H9 (cell line): ENCODE results near the gene ZNF648. TPM values are rescaled to one million over a fixed set of nuclear protein-coding genes. Genes with fewer than 3 reads are reported as not detected.

ENCODE experiments used
- DNase-seq: peaks from one replicate; pipeline ENCODE4 v3.0.0-alpha.2; 2017
- H2AFZ ChIP-seq: one replicate; pipeline ENCODE4 v1.6.1; 2013; ENCODE audit warnings: mild to moderate bottlenecking, low read length, control low read depth, moderate library complexity
- H2AK5ac ChIP-seq: 2 replicates; pipeline ENCODE4 v1.6.1; 2013; ENCODE audit warnings: low read length, control low read depth, mixed read lengths; ENCODE audit not compliant: insufficient read length
- H2BK120ac ChIP-seq: one replicate; pipeline ENCODE4 v1.6.1; 2013; ENCODE audit warnings: low read depth, mild to moderate bottlenecking, low read length, control low read depth, inconsistent platforms; ENCODE audit not compliant: poor library complexity, severe bottlenecking
- H2BK12ac ChIP-seq: 2 replicates; pipeline ENCODE4 v1.6.1; 2013; ENCODE audit warnings: low read length, control low read depth, mixed read lengths, low read depth; ENCODE audit not compliant: insufficient read length
- H2BK15ac ChIP-seq: 2 replicates; pipeline ENCODE4 v1.6.1; 2013; ENCODE audit warnings: low read depth, low read length, control low read depth
- H2BK20ac ChIP-seq: one replicate; pipeline ENCODE4 v1.6.1; 2013; ENCODE audit warnings: low read depth, mild to moderate bottlenecking, low read length, control low read depth, inconsistent platforms; ENCODE audit not compliant: poor library complexity, severe bottlenecking
- H2BK5ac ChIP-seq: 2 replicates; pipeline ENCODE4 v1.6.1; 2013; ENCODE audit warnings: low read length, control low read depth, mixed read lengths; ENCODE audit not compliant: insufficient read length
- H3K14ac ChIP-seq: 2 replicates; pipeline ENCODE4 v1.6.1; 2013; ENCODE audit warnings: low read length, control low read depth; ENCODE audit not compliant: insufficient read depth
- H3K18ac ChIP-seq: 2 replicates; pipeline ENCODE4 v1.6.1; 2013; ENCODE audit warnings: low read depth, mild to moderate bottlenecking, mixed read lengths, low read length, control low read depth; ENCODE audit not compliant: insufficient read length
- H3K23ac ChIP-seq: 2 replicates; pipeline ENCODE4 v1.6.1; 2013; ENCODE audit warnings: low read length, control low read depth, mixed read lengths, low read depth; ENCODE audit not compliant: insufficient read length
- H3K23me2 ChIP-seq: 2 replicates; pipeline ENCODE4 v1.6.1; 2013; ENCODE audit warnings: low read depth, mild to moderate bottlenecking, mixed read lengths, low read length, control low read depth; ENCODE audit not compliant: insufficient read length, poor library complexity, severe bottlenecking
- H3K27ac ChIP-seq: 2 replicates; pipeline ENCODE4 v1.5.1; 2013; ENCODE audit warnings: low read length, control low read depth, mixed read lengths, low read depth; ENCODE audit not compliant: insufficient read length
- H3K27me3 ChIP-seq: 2 replicates; pipeline ENCODE4 v1.6.1; 2013; ENCODE audit warnings: low read length, control low read depth, inconsistent platforms; ENCODE audit not compliant: insufficient read depth
- H3K4ac ChIP-seq: 2 replicates; pipeline ENCODE4 v1.6.1; 2013; ENCODE audit warnings: low read depth, mild to moderate bottlenecking, control low read depth, inconsistent platforms, low read length, moderate library complexity
- H3K4me1 ChIP-seq: 2 replicates; pipeline ENCODE4 v1.6.1; 2013; ENCODE audit warnings: low read length, control low read depth, inconsistent platforms; ENCODE audit not compliant: insufficient read depth
- H3K4me2 ChIP-seq: 2 replicates; pipeline ENCODE4 v1.6.1; 2013; ENCODE audit warnings: low read length, control low read depth, mixed read lengths; ENCODE audit not compliant: insufficient read length, insufficient read depth
- H3K56ac ChIP-seq: 2 replicates; pipeline ENCODE4 v1.6.1; 2013; ENCODE audit warnings: low read depth, mild to moderate bottlenecking, mixed read lengths, low read length, control low read depth; ENCODE audit not compliant: insufficient read length
- H3K79me1 ChIP-seq: 2 replicates; pipeline ENCODE4 v1.6.1; 2013; ENCODE audit warnings: low read depth, mild to moderate bottlenecking, moderate library complexity, low read length, control low read depth, inconsistent platforms; ENCODE audit not compliant: insufficient read depth, poor library complexity, severe bottlenecking
- H3K79me2 ChIP-seq: 2 replicates; pipeline ENCODE4 v1.6.1; 2013; ENCODE audit warnings: low read length, control low read depth, inconsistent platforms; ENCODE audit not compliant: insufficient read depth
- H3K9ac ChIP-seq: 2 replicates; pipeline ENCODE4 v1.6.1; 2013; ENCODE audit warnings: low read length, control low read depth, mixed read lengths; ENCODE audit not compliant: insufficient read length; ENCODE audit errors: extremely low read depth
- H3K9me3 ChIP-seq: one replicate; pipeline ENCODE4 v1.6.1; 2013; ENCODE audit warnings: low read depth, low read length, inconsistent platforms; ENCODE audit not compliant: control insufficient read depth
- H3T11ph ChIP-seq: one replicate; pipeline ENCODE4 v1.6.1; 2013; ENCODE audit warnings: mild to moderate bottlenecking, low read length, control low read depth, inconsistent platforms
- H4K20me1 ChIP-seq: one replicate; pipeline ENCODE4 v1.6.1; 2013; ENCODE audit not compliant: control insufficient read depth, insufficient read length, insufficient read depth
- H4K5ac ChIP-seq: 2 replicates; pipeline ENCODE4 v1.6.1; 2013; ENCODE audit warnings: low read depth, mild to moderate bottlenecking, mixed read lengths, low read length, control low read depth; ENCODE audit not compliant: insufficient read length
- H4K8ac ChIP-seq: replicated peaks from 2 replicates; pipeline ENCODE4 v1.6.1; 2013; ENCODE audit warnings: low read length, control low read depth, mixed read lengths, low read depth; ENCODE audit not compliant: insufficient read length
- H4K91ac ChIP-seq: 2 replicates; pipeline ENCODE4 v1.6.1; 2013; ENCODE audit warnings: low read depth, mild to moderate bottlenecking, moderate library complexity, mixed read lengths, low read length, control low read depth; ENCODE audit not compliant: insufficient read length
- H3K27ac Mint-ChIP-seq, 3 experiments: 2 replicates in 2 of 3; 3 replicates in 1 of 3; pipeline ENCODE4 v1.8.0; 2020 to 2021; ENCODE audit warnings: mixed read lengths in 3 of 3, mild to moderate bottlenecking in 1 of 3, moderate library complexity in 1 of 3
- H3K27me3 Mint-ChIP-seq: 2 replicates; pipeline ENCODE4 v1.8.0; 2021; ENCODE audit warnings: low read depth, mild to moderate bottlenecking, moderate library complexity, mixed read lengths
- H3K36me3 Mint-ChIP-seq, 3 experiments: 2 replicates in 2 of 3; 3 replicates in 1 of 3; pipeline ENCODE4 v1.8.0; 2020 to 2021; ENCODE audit warnings: low read depth in 3 of 3, mixed read lengths in 3 of 3; ENCODE audit not compliant: insufficient read depth in 1 of 3
- H3K4me1 Mint-ChIP-seq, 2 experiments: 2 replicates each; pipeline ENCODE4 v1.8.0; 2020; ENCODE audit warnings: mixed read lengths in 2 of 2
- H3K4me3 Mint-ChIP-seq, 2 experiments: 2 replicates in 1 of 2; 3 replicates in 1 of 2; pipeline ENCODE4 v1.8.0; 2020 to 2021; ENCODE audit warnings: mild to moderate bottlenecking in 2 of 2, mixed read lengths in 2 of 2, moderate library complexity in 1 of 2
- H3K9me3 Mint-ChIP-seq, 2 experiments: 2 replicates in 1 of 2; 3 replicates in 1 of 2; pipeline ENCODE4 v1.8.0; 2020; ENCODE audit warnings: mild to moderate bottlenecking in 2 of 2, mixed read lengths in 2 of 2, moderate library complexity in 1 of 2
- WGBS: extraction: QIAGEN DNeasy Blood & Tissue Kit; methylation state at CpG from one replicate; pipeline ENCODE4 v1.1.7; 2013; ENCODE audit warnings: missing lambda C conversion rate, low lambda C conversion rate, mixed read lengths; ENCODE audit not compliant: insufficient read length; ENCODE audit errors: extremely low coverage; 5-methylcytosine and 5-hydroxymethylcytosine counted together
- total RNA-seq: library from RNA; stranded (reverse); gene quantifications from 2 replicates; pipeline ENCODE4 v1.2.1, GENCODE V29; 2021
- TF ChIP-seq, protein P1 (sequence below): fragments of 200-600 bp; sonication (generic); conservative IDR thresholded peaks from 3 replicates; pipeline ENCODE4 v1.8.0; 2021; ENCODE audit warnings: antibody characterized with exemption, mild to moderate bottlenecking

Gene ZNF648
- total RNA-seq, 1 experiment from 2014 or later = 1.4 TPM

DNA sequence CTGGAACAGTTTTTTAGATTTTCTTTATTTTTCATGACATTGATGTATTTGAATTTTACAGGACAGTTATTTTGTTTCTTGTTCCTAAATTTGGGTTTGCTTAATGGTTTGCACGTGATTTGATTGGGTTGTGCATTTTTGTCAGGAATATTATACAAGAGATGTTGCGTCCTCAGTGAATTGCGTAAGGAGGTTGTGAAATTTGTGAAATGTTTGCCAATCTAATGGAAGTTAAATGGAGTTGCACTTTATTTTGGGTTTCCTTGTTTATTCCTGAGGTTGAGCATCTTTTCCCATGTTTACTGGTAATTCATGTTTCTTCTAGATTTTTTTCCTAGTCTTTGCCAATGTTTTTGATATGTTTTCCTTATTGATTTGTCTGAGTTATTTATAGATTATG is 19.9 kb downstream of the ZNF648 start:
- Histone ChIP-seq H3T11ph (no peak overlapping the region), H4K5ac (no peak overlapping the region), H3K23ac (no peak overlapping the region), H2AK5ac (no peak overlapping the region), H3K4me2 (no peak overlapping the region), H3K9me3 (peaks cover 11% of the 10 kb centered on the region), H2AFZ (no peak overlapping the region), H3K79me1 (no peaks in the 10 kb centered on the region), H3K9ac (no peak overlapping the region), H3K4me1 (no peaks in the 10 kb centered on the region), H4K20me1 (no peaks in the 10 kb centered on the region), H2BK20ac (no peak overlapping the region), H4K91ac (no peak overlapping the region), H4K8ac (no peak overlapping the region), H3K23me2 (no peaks in the 10 kb centered on the region), H3K4ac (no peak overlapping the region), H3K27ac (no peak overlapping the region), H3K27me3 (no peaks in the 10 kb centered on the region), H3K18ac (no peak overlapping the region), H2BK120ac (no peak overlapping the region), H3K14ac (no peak overlapping the region), H2BK5ac (no peak overlapping the region), H3K79me2 (no peaks in the 10 kb centered on the region), H3K56ac (no peak overlapping the region), H2BK12ac (no peak overlapping the region), H2BK15ac (no peak overlapping the region)
- Mint-ChIP-seq H3K4me1 (peaks cover 2 to 5% of the 10 kb centered on the region in 2 experiments; a peak in 2 of 4 replicates), H3K36me3 (peaks cover 11 to 30% (median 13%) of the 10 kb centered on the region in 3 experiments), H3K9me3 (peaks cover 28 to 36% of the 10 kb centered on the region in 2 experiments), H3K4me3 (no peak overlapping the region), H3K27me3 (no peaks in the 10 kb centered on the region), H3K27ac (no peak overlapping the region)
- no peak for DNase-seq
- TF ChIP-seq, protein P1, sequence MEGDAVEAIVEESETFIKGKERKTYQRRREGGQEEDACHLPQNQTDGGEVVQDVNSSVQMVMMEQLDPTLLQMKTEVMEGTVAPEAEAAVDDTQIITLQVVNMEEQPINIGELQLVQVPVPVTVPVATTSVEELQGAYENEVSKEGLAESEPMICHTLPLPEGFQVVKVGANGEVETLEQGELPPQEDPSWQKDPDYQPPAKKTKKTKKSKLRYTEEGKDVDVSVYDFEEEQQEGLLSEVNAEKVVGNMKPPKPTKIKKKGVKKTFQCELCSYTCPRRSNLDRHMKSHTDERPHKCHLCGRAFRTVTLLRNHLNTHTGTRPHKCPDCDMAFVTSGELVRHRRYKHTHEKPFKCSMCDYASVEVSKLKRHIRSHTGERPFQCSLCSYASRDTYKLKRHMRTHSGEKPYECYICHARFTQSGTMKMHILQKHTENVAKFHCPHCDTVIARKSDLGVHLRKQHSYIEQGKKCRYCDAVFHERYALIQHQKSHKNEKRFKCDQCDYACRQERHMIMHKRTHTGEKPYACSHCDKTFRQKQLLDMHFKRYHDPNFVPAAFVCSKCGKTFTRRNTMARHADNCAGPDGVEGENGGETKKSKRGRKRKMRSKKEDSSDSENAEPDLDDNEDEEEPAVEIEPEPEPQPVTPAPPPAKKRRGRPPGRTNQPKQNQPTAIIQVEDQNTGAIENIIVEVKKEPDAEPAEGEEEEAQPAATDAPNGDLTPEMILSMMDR = no peak
- 100% methylated on average over 2 of the region's 3 CpGs for WGBS
